ENCODE results near the gene PTPRC.

DNA sequence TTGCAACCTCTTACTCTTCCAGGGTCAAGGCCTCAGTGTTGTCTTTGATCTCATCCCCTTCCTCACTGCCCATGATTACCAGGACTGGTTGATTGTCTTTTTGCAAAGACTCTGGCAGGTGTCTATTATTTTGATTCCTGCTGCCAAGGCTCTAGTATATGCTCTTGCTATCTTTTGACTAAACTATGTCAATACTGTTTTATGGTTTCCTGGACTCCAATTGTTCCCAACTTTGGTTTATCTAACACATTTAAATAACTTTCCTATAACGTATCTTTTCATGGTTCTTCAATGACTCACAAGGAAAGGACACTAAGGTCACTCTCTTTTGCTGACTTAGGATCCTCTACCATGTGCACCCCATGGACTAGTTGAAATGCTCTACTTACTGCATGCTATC is 141.5 kb downstream of the PTPRC start:
- TF ChIP-seq, protein P1, sequence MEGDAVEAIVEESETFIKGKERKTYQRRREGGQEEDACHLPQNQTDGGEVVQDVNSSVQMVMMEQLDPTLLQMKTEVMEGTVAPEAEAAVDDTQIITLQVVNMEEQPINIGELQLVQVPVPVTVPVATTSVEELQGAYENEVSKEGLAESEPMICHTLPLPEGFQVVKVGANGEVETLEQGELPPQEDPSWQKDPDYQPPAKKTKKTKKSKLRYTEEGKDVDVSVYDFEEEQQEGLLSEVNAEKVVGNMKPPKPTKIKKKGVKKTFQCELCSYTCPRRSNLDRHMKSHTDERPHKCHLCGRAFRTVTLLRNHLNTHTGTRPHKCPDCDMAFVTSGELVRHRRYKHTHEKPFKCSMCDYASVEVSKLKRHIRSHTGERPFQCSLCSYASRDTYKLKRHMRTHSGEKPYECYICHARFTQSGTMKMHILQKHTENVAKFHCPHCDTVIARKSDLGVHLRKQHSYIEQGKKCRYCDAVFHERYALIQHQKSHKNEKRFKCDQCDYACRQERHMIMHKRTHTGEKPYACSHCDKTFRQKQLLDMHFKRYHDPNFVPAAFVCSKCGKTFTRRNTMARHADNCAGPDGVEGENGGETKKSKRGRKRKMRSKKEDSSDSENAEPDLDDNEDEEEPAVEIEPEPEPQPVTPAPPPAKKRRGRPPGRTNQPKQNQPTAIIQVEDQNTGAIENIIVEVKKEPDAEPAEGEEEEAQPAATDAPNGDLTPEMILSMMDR (IDR thresholded peaks at IDR 0.05; ENCODE audit: low read depth, low read length), result no peak
- TF ChIP-seq POLR2A (IDR thresholded peaks at IDR 0.05; ENCODE audit: extremely low read depth, insufficient read length), result no peak
- TF ChIP-seq, protein P2, sequence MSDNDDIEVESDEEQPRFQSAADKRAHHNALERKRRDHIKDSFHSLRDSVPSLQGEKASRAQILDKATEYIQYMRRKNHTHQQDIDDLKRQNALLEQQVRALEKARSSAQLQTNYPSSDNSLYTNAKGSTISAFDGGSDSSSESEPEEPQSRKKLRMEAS (IDR thresholded peaks at IDR 0.05; ENCODE audit: low read depth, low read length), result no peak

Data from NB4 (cell line).